B cell (primary cell): ENCODE results near the gene STXBP1. TPM values are rescaled to one million over a fixed set of nuclear protein-coding genes. Genes with fewer than 3 reads are reported as not detected.

Experiments used
- ATAC-seq: fragments of 200-7000 bp; cut with Tn5 transposase; one replicate; pipeline ENCODE4 v1.10.0; 2021; ENCODE audit warnings: low read depth, mild to moderate bottlenecking, moderate number of reproducible peaks, moderate library complexity
- CTCF ChIA-PET: fragments of 350-600 bp; sonication (Branson Sonifier 250); formaldehyde crosslinking; loops from one replicate; lab custom pipeline; 2021; ENCODE audit warnings: antibody characterized with exemption, inconsistent platforms; lab: Charles Lee
- POLR2A ChIA-PET: fragments of 350-600 bp; sonication (Branson Sonifier 250); formaldehyde crosslinking; loops from one replicate; lab custom pipeline; 2021; ENCODE audit warnings: antibody characterized with exemption; lab: Charles Lee
- DNase-seq: peaks from one replicate; pipeline ENCODE4 v3.0.0; 2013
- H2AFZ ChIP-seq: 2 replicates; pipeline ENCODE4 v1.6.1; 2012; ENCODE audit warnings: mild to moderate bottlenecking, low read depth, low read length; ENCODE audit not compliant: insufficient read depth, poor library complexity, severe bottlenecking
- H3K27ac ChIP-seq, 2 donors: 1 replicate in 1 of 2; 2 replicates in 1 of 2; pipeline ENCODE4 v1.5.1; 2012 to 2013; ENCODE audit warnings: low read length in 2 of 2, mild to moderate bottlenecking in 2 of 2, moderate library complexity in 1 of 2
- H3K27me3 ChIP-seq, 4 experiments: fragments of 200-600 bp in 1 of 4; sonication (generic) in 1 of 4; replicated peaks in 1 of 4; 1 replicate in 2 of 4; 2 replicates in 2 of 4; pipeline versions ENCODE4 v1.6.1 to v1.7.0; 2013 to 2016; ENCODE audit warnings: low read length in 3 of 4, mild to moderate bottlenecking in 2 of 4, mixed read lengths in 1 of 4, moderate library complexity in 1 of 4; ENCODE audit not compliant: insufficient read depth in 4 of 4, control insufficient read depth in 3 of 4; ENCODE audit errors: control extremely low read depth in 1 of 4
- H3K36me3 ChIP-seq, 2 experiments: replicated peaks in 1 of 2; 1 replicate in 1 of 2; 2 replicates in 1 of 2; pipeline versions ENCODE4 v1.6.1 to v1.7.1; 2013; ENCODE audit warnings: low read length in 1 of 2; ENCODE audit not compliant: insufficient read depth in 2 of 2, control insufficient read depth in 1 of 2; ENCODE audit errors: control extremely low read depth in 1 of 2, extremely low read depth in 1 of 2
- H3K4me1 ChIP-seq, 2 donors: fragments of 200-600 bp in 1 of 2; sonication (generic) in 1 of 2; 1 replicate in 1 of 2; 2 replicates in 1 of 2; pipeline versions ENCODE4 v1.5.1 to v1.6.1; 2013 to 2017; ENCODE audit warnings: low read length in 2 of 2; ENCODE audit not compliant: control insufficient read depth in 2 of 2, insufficient read depth in 2 of 2
- H3K4me2 ChIP-seq: replicated peaks from 2 replicates; pipeline ENCODE3; 2012; ENCODE audit warnings: mild to moderate bottlenecking, low read depth, low read length; ENCODE audit not compliant: poor library complexity, severe bottlenecking
- H3K4me3 ChIP-seq, 5 experiments: fragments of 200-600 bp in 1 of 5; sonication (generic) in 1 of 5; 1 replicate in 3 of 5; 2 replicates in 2 of 5; pipeline versions ENCODE4 v1.5.1 to v1.7.0; 2011 to 2016; ENCODE audit warnings: low read length in 4 of 5, mild to moderate bottlenecking in 4 of 5, low read depth in 2 of 5, control low read depth in 1 of 5, moderate library complexity in 1 of 5; ENCODE audit not compliant: insufficient read depth in 1 of 5; ENCODE audit errors: control extremely low read depth in 1 of 5, extremely low read depth in 1 of 5
- H3K79me2 ChIP-seq: fragments of 200-600 bp; sonication (generic); one replicate; pipeline ENCODE4 v1.6.0; 2016; ENCODE audit warnings: low read length; ENCODE audit not compliant: control insufficient read depth, insufficient read depth
- H3K9ac ChIP-seq: fragments of 200-600 bp; sonication (generic); 2 replicates; pipeline ENCODE4 v1.6.1; 2017; ENCODE audit warnings: mild to moderate bottlenecking, low read length, moderate library complexity
- H3K9me3 ChIP-seq, 3 donors: one replicate each; pipeline versions ENCODE4 v1.6.1 to v1.7.1; 2013; ENCODE audit warnings: low read length in 2 of 3; ENCODE audit not compliant: control insufficient read depth in 2 of 3, insufficient read depth in 1 of 3; ENCODE audit errors: control extremely low read depth in 1 of 3
- H4K20me1 ChIP-seq: 2 replicates; pipeline ENCODE4 v1.6.0; 2012; ENCODE audit warnings: mild to moderate bottlenecking, low read length; ENCODE audit not compliant: insufficient read depth, control insufficient read depth, poor library complexity, severe bottlenecking
- H3K27ac Mint-ChIP-seq: one replicate; pipeline ENCODE4 v1.8.0; 2021; ENCODE audit warnings: mixed read lengths
- H3K27me3 Mint-ChIP-seq: one replicate; pipeline ENCODE4 v1.8.0; 2021; ENCODE audit warnings: mixed read lengths
- H3K4me1 Mint-ChIP-seq: one replicate; pipeline ENCODE4 v1.8.0; 2021; ENCODE audit warnings: mixed read lengths
- H3K4me3 Mint-ChIP-seq: one replicate; pipeline ENCODE4 v1.8.0; 2021; ENCODE audit warnings: mixed read lengths
- H3K9me3 Mint-ChIP-seq: one replicate; pipeline ENCODE4 v1.8.0; 2022; ENCODE audit warnings: mixed read lengths; ENCODE audit not compliant: insufficient read depth
- CTCF ChIP-seq: fragments of 200-600 bp; IDR thresholded peaks from one replicate; pipeline ENCODE4 v1.8.0; 2022; ENCODE audit warnings: antibody characterized with exemption, mild to moderate bottlenecking
- EZH2 ChIP-seq: IDR thresholded peaks from 2 replicates; pipeline ENCODE4 v1.6.1; 2012; ENCODE audit warnings: borderline replicate concordance, low read depth, mild to moderate bottlenecking, moderate library complexity, low read length; ENCODE audit not compliant: insufficient read depth, poor library complexity, severe bottlenecking
- WGBS: methylation state at CpG from one replicate; pipeline ENCODE4 v1.1.5; 2013; ENCODE audit warnings: missing lambda C conversion rate; ENCODE audit not compliant: insufficient coverage; 5-methylcytosine and 5-hydroxymethylcytosine counted together
- intact Hi-C: fragments of 100-400 bp; cut with micrococcal nuclease; formaldehyde crosslinking; loops from one replicate; pipeline ENCODE4 v1.10.0; 2022
- polyA plus RNA-seq: library from polyadenylated mRNA; depleted of rRNA; stranded (reverse); fragments of >200 nt; gene quantifications from 2 replicates; pipeline ENCODE4 v1.2.3, GENCODE V29; 2012
- total RNA-seq, 2 donors: library from RNA; stranded (reverse); fragments of 120-200 nt in 1 of 2; gene quantifications; 1 replicate in 1 of 2; 2 replicates in 1 of 2; pipeline versions ENCODE4 v1.2.3 to v1.2.4, GENCODE V29; 2013 to 2022

The STXBP1 gene
- total and polyA plus RNA-seq, 2 donors (not counting 1 experiment from before 2014, with no cell fraction given): 0.62 TPM; not detected in 1

- Histone ChIP-seq H3K4me3 (no peak overlapping the region), H3K4me1 (no peaks in the 10 kb centered on the region), H2AFZ (no peak overlapping the region), H3K9ac (no peak overlapping the region), H3K9me3 (no peaks in the 10 kb centered on the region), H3K79me2 (no peaks in the 10 kb centered on the region), H3K36me3 (no peaks in the 10 kb centered on the region), H4K20me1 (no peaks in the 10 kb centered on the region), H3K27ac (no peak overlapping the region), H3K27me3 (no peaks in the 10 kb centered on the region), H3K4me2 (no peak overlapping the region)
- no peak overlapping the region for H3K27ac Mint-ChIP-seq
- ChIA-PET CTCF (interaction anchor here (0.9 kb wide), 1 partner anchor 105 kb away, joined by 3 read pairs; no protein-coding TSS in a partner anchor), POLR2A (no interaction called here)
- no peak for DNase-seq
- no peaks in the 10 kb centered on the region for H3K4me1 Mint-ChIP-seq
- intact Hi-C loops: no loop called here
- H3K4me3 Mint-ChIP-seq: no peak overlapping the region
- WGBS: 90% methylated on average over 13 of the region's 13 CpGs
- ATAC-seq: no peak
- TF ChIP-seq EZH2: no peak
- no peak for TF ChIP-seq CTCF
- no peaks in the 10 kb centered on the region for H3K27me3 Mint-ChIP-seq
- H3K9me3 Mint-ChIP-seq: no peaks in the 10 kb centered on the region
Observed at GRCh38 chr9:127689329-127690000, 77.4 kb downstream of the STXBP1 start.

DNA sequence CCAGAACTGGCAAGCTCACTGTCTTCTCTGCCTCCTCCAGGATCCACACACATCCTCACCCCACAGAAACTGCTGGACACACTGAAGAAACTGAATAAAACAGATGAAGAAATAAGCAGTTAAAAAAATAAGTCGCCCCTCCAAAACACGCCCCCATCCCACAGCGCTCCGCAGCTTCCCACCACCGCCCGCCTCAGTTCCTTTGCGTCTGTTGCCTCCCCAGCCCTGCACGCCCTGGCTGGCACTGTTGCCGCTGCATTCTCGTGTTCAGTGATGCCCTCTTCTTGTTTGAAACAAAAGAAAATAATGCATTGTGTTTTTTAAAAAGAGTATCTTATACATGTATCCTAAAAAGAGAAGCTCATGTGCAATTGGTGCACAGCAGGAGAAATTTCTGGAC, 78.7 kb downstream of the STXBP1 start:
- Histone ChIP-seq H3K9me3 (no peaks in the 10 kb centered on the region), H3K4me2 (no peak overlapping the region), H3K79me2 (no peaks in the 10 kb centered on the region), H3K27me3 (no peaks in the 10 kb centered on the region), H3K9ac (no peak overlapping the region), H3K36me3 (no peaks in the 10 kb centered on the region), H2AFZ (no peak overlapping the region), H3K27ac (no peak overlapping the region), H4K20me1 (no peaks in the 10 kb centered on the region), H3K4me1 (no peaks in the 10 kb centered on the region), H3K4me3 (no peak overlapping the region)
- no peak for TF ChIP-seq EZH2
- no peak for TF ChIP-seq CTCF
- Mint-ChIP-seq H3K4me1 (no peaks in the 10 kb centered on the region), H3K27me3 (no peaks in the 10 kb centered on the region), H3K27ac (no peak overlapping the region), H3K4me3 (no peak overlapping the region), H3K9me3 (no peaks in the 10 kb centered on the region)
- no peak for DNase-seq
- no peak for ATAC-seq
- intact Hi-C loops: no loop called here
- POLR2A ChIA-PET: interaction anchor here (0.6 kb wide), 1 partner anchor 179 kb away, joined by 5 read pairs; no protein-coding TSS in a partner anchor
- WGBS: 100% methylated on average over 3 of the region's 10 CpGs
- CTCF ChIA-PET: no interaction called here
